Activated naive CD4-positive, alpha-beta T cell treated with anti-CD3 and anti-CD28 coated beads, Interleukin-2, amount 50 U/mL, for 72 hours (primary cell): ENCODE data around the gene DGKI. TPM values are rescaled to one million over a fixed set of nuclear protein-coding genes. Genes with fewer than 3 reads are reported as not detected.

Experiments
- ATAC-seq, 2 donors: fragments of 150-1000 bp; cut with Tn5 transposase; 2 replicates each; pipeline ENCODE4 v1.10.0; 2021; ENCODE audit warnings: mild to moderate bottlenecking in 2 of 2, moderate library complexity in 2 of 2
- DNase-seq, 2 donors: peaks; one replicate each; pipeline ENCODE4 v3.0.0; 2021 to 2022; ENCODE audit warnings: low spot score in 2 of 2
- H3K27ac Mint-ChIP-seq, 2 donors: one replicate each; pipeline ENCODE4 v1.8.0; 2022; ENCODE audit warnings: mild to moderate bottlenecking in 2 of 2, mixed read lengths in 2 of 2
- H3K36me3 Mint-ChIP-seq, 2 donors: one replicate each; pipeline ENCODE4 v1.8.0; 2022; ENCODE audit warnings: mixed read lengths in 2 of 2
- H3K9me3 Mint-ChIP-seq, 2 donors: one replicate each; pipeline ENCODE4 v1.8.0; 2022; ENCODE audit warnings: mixed read lengths in 2 of 2
- total RNA-seq, 2 donors: library from RNA; stranded (reverse); gene quantifications; one replicate each; pipeline ENCODE4 v1.2.3, GENCODE V29; 2022

The DGKI gene
- total RNA-seq, 2 donors from 2014 or later: 0.71 to 16.8 TPM

- peaks cover 0 to 3% of the 10 kb centered on the region in 2 donors for H3K9me3 Mint-ChIP-seq
- H3K36me3 Mint-ChIP-seq: no peaks in the 10 kb centered on the region
- no peak overlapping the region for H3K27ac Mint-ChIP-seq
- ATAC-seq: no peak
- DNase-seq: no peak
These were observed 204.7 kb downstream of the DGKI start for GRCh38 chr7:137642031-137642430.

GRCh38 chr7:137636376-137636775, 210.4 kb downstream of the DGKI start:
- no peaks in the 10 kb centered on the region for H3K9me3 Mint-ChIP-seq
- no peak overlapping the region for H3K27ac Mint-ChIP-seq
- DNase-seq (no peak), ATAC-seq (no peak)
- no peaks in the 10 kb centered on the region for H3K36me3 Mint-ChIP-seq

- no peak for DNase-seq
- no peak overlapping the region for H3K27ac Mint-ChIP-seq
- H3K36me3 Mint-ChIP-seq: no peaks in the 10 kb centered on the region
- ATAC-seq: no peak
- no peaks in the 10 kb centered on the region for H3K9me3 Mint-ChIP-seq
These were observed 210.9 kb downstream of the DGKI start for GRCh38 chr7:137635874-137636273.

GRCh38 chr7:137635132-137635531, 211.6 kb downstream of the DGKI start:
- no peaks in the 10 kb centered on the region for H3K9me3 Mint-ChIP-seq
- no peak overlapping the region for H3K27ac Mint-ChIP-seq
- DNase-seq (no peak), ATAC-seq (no peak)
- no peaks in the 10 kb centered on the region for H3K36me3 Mint-ChIP-seq

- Mint-ChIP-seq H3K9me3 (no peaks in the 10 kb centered on the region), H3K27ac (no peak overlapping the region), H3K36me3 (no peaks in the 10 kb centered on the region)
- DNase-seq (no peak), ATAC-seq (no peak)
These were observed 212.4 kb downstream of the DGKI start for GRCh38 chr7:137634356-137634755.

GRCh38 chr7:137633133-137633532, 213.6 kb downstream of the DGKI start:
- Mint-ChIP-seq H3K36me3 (no peaks in the 10 kb centered on the region), H3K27ac (no peak overlapping the region), H3K9me3 (no peaks in the 10 kb centered on the region)
- ATAC-seq: no peak
- no peak for DNase-seq

GRCh38 chr7:137628216-137628615, 218.6 kb downstream of the DGKI start:
- no peaks in the 10 kb centered on the region for H3K9me3 Mint-ChIP-seq
- ATAC-seq (no peak), DNase-seq (no peak)
- no peaks in the 10 kb centered on the region for H3K36me3 Mint-ChIP-seq
- H3K27ac Mint-ChIP-seq: no peak overlapping the region

GRCh38 chr7:137626469-137627067, 220.2 kb downstream of the DGKI start:
- DNase-seq (peak in 1 of 2 donors; percentile 61), ATAC-seq (peak; percentile 24 to 59)
- Mint-ChIP-seq H3K36me3 (no peaks in the 10 kb centered on the region), H3K9me3 (no peaks in the 10 kb centered on the region), H3K27ac (no peak overlapping the region)

GRCh38 chr7:137625197-137625596, 221.6 kb downstream of the DGKI start:
- Mint-ChIP-seq H3K27ac (no peak overlapping the region), H3K9me3 (no peaks in the 10 kb centered on the region), H3K36me3 (no peaks in the 10 kb centered on the region)
- no peak for DNase-seq
- ATAC-seq: no peak

GRCh38 chr7:137619181-137619580, 227.6 kb downstream of the DGKI start:
- H3K9me3 Mint-ChIP-seq: no peaks in the 10 kb centered on the region
- H3K27ac Mint-ChIP-seq: peak overlapping the region in 1 of 2 donors; percentile 17
- DNase-seq: no peak
- H3K36me3 Mint-ChIP-seq: no peaks in the 10 kb centered on the region
- no peak for ATAC-seq

- DNase-seq: no peak
- no peak for ATAC-seq
- Mint-ChIP-seq H3K36me3 (no peaks in the 10 kb centered on the region), H3K9me3 (no peaks in the 10 kb centered on the region), H3K27ac (no peak overlapping the region)
These were observed 228.0 kb downstream of the DGKI start for GRCh38 chr7:137618748-137619147.

GRCh38 chr7:137613006-137613525, 233.7 kb downstream of the DGKI start:
- Mint-ChIP-seq H3K27ac (no peak overlapping the region), H3K9me3 (no peaks in the 10 kb centered on the region), H3K36me3 (no peaks in the 10 kb centered on the region)
- DNase-seq (no peak), ATAC-seq (no peak)

- no peaks in the 10 kb centered on the region for H3K9me3 Mint-ChIP-seq
- no peak for DNase-seq
- H3K36me3 Mint-ChIP-seq: no peaks in the 10 kb centered on the region
- no peak overlapping the region for H3K27ac Mint-ChIP-seq
- no peak for ATAC-seq
These were observed 235.2 kb downstream of the DGKI start for GRCh38 chr7:137611606-137612005.

- ATAC-seq: no peak
- H3K36me3 Mint-ChIP-seq: no peaks in the 10 kb centered on the region
- no peak for DNase-seq
- H3K9me3 Mint-ChIP-seq: no peaks in the 10 kb centered on the region
- no peak overlapping the region for H3K27ac Mint-ChIP-seq
These were observed 237.3 kb downstream of the DGKI start for GRCh38 chr7:137609500-137609899.

- Mint-ChIP-seq H3K9me3 (no peaks in the 10 kb centered on the region), H3K36me3 (no peaks in the 10 kb centered on the region), H3K27ac (no peak overlapping the region)
- no peak for ATAC-seq
- no peak for DNase-seq
These were observed 240.6 kb downstream of the DGKI start for GRCh38 chr7:137606061-137606674.

- Mint-ChIP-seq H3K9me3 (no peaks in the 10 kb centered on the region), H3K27ac (no peak overlapping the region), H3K36me3 (no peaks in the 10 kb centered on the region)
- DNase-seq (no peak), ATAC-seq (no peak)
These were observed 243.7 kb downstream of the DGKI start for GRCh38 chr7:137603043-137603442.

GRCh38 chr7:137601642-137602041, 245.1 kb downstream of the DGKI start:
- H3K36me3 Mint-ChIP-seq: no peaks in the 10 kb centered on the region
- DNase-seq (no peak), ATAC-seq (no peak)
- no peaks in the 10 kb centered on the region for H3K9me3 Mint-ChIP-seq
- H3K27ac Mint-ChIP-seq: no peak overlapping the region

- ATAC-seq: no peak
- no peaks in the 10 kb centered on the region for H3K9me3 Mint-ChIP-seq
- no peak overlapping the region for H3K27ac Mint-ChIP-seq
- DNase-seq: no peak
- no peaks in the 10 kb centered on the region for H3K36me3 Mint-ChIP-seq
These were observed 248.9 kb downstream of the DGKI start for GRCh38 chr7:137597856-137598255.
